HepG2 (cell line): Measurements from ENCODE around the gene DNAJC4. TPM values are rescaled to one million over a fixed set of nuclear protein-coding genes. Genes with fewer than 3 reads are reported as not detected.
A peak's percentile ranks its signal among the peaks of the same experiment; 100 is the strongest.

Source experiments
- ATF1 ChIP-seq: IDR thresholded peaks from 2 replicates; pipeline ENCODE4 v1.6.1; 2016; ENCODE audit warnings: mild to moderate bottlenecking, control low read depth
- DNMT3B ChIP-seq: conservative IDR thresholded peaks from 2 replicates; pipeline ENCODE4 v1.6.1; 2016; ENCODE audit warnings: missing biosample characterization, control low read depth
- DRAP1 ChIP-seq: IDR thresholded peaks from 2 replicates; pipeline ENCODE4 v1.6.1; 2016; ENCODE audit warnings: missing genetic modification reagents, missing compliant biosample characterization
- SKI ChIP-seq: fragments of 450-650 bp; IDR thresholded peaks from one replicate; pipeline ENCODE4 v1.6.1; 2018; ENCODE audit warnings: mild to moderate bottlenecking; ENCODE audit not compliant: partially characterized antibody
- SMYD3 ChIP-seq: sonication (generic); formaldehyde crosslinking; IDR thresholded peaks from 2 replicates; pipeline ENCODE4 v1.8.1; 2023; ENCODE audit warnings: mild to moderate bottlenecking, missing genetic modification reagents
- SP2 ChIP-seq: sonication (generic); formaldehyde crosslinking; IDR thresholded peaks from 2 replicates; pipeline ENCODE4 v1.5.1; 2020; ENCODE audit warnings: mild to moderate bottlenecking, missing genetic modification reagents
- TMF1 ChIP-seq: sonication (generic); formaldehyde crosslinking; IDR thresholded peaks from 2 replicates; pipeline ENCODE4 v1.8.1; 2022; ENCODE audit warnings: low read depth, missing genetic modification reagents
- ZKSCAN8 ChIP-seq: IDR thresholded peaks from 2 replicates; pipeline ENCODE4 v1.6.1; 2016; ENCODE audit warnings: borderline replicate concordance, missing genetic modification reagents, missing compliant biosample characterization
- ZNF225 ChIP-seq: sonication (generic); formaldehyde crosslinking; IDR thresholded peaks from 2 replicates; pipeline ENCODE4 v1.4.0; 2020; ENCODE audit warnings: mild to moderate bottlenecking, missing genetic modification reagents
- ZNF256 ChIP-seq: sonication (generic); formaldehyde crosslinking; conservative IDR thresholded peaks from 2 replicates; pipeline ENCODE4 v1.4.0; 2020; ENCODE audit warnings: missing genetic modification reagents
- ZNF407 ChIP-seq: sonication (generic); formaldehyde crosslinking; IDR thresholded peaks from one replicate; pipeline ENCODE4 v1.5.1; 2020; ENCODE audit warnings: mild to moderate bottlenecking, missing genetic modification reagents; ENCODE audit errors: not compliant biosample characterization
- ZNF597 ChIP-seq: sonication (generic); formaldehyde crosslinking; IDR thresholded peaks from 2 replicates; pipeline ENCODE4 v1.5.0; 2020; ENCODE audit warnings: missing genetic modification reagents
- ZNF703 ChIP-seq: sonication (generic); formaldehyde crosslinking; IDR thresholded peaks from 2 replicates; pipeline ENCODE4 v1.5.1; 2020; ENCODE audit warnings: missing genetic modification reagents, mild to moderate bottlenecking, moderate library complexity, borderline replicate concordance
- polyA plus RNA-seq, 8 experiments: library from polyadenylated mRNA; depleted of rRNA in 3 of 8; stranded (reverse) in 7 of 8; unstranded in 1 of 8; fragments of >200 nt; fragmentation: Illumina TruSeq in 4 of 8; extraction: Trizol in 4 of 8; gene quantifications; 2 replicates each; pipeline versions ENCODE4 v1.2.1 to v1.2.3, GENCODE V29; 2011 to 2016; ENCODE audit warnings: low read depth in 4 of 8, missing spikeins in 1 of 8, mixed read lengths in 1 of 8; ENCODE audit not compliant: insufficient read depth in 1 of 8
- total RNA-seq, 5 experiments: library from RNA; depleted of rRNA; stranded (reverse); fragments of >200 nt; fragmentation: Illumina TruSeq; extraction: Trizol; gene quantifications; 2 replicates each; pipeline ENCODE4 v1.2.3, GENCODE V29; 2016; ENCODE audit warnings: low read depth in 1 of 5
- TF ChIP-seq, protein P1 (sequence below): sonication (generic); formaldehyde crosslinking; IDR thresholded peaks from 2 replicates; pipeline ENCODE4 v1.5.1; 2020; ENCODE audit warnings: mild to moderate bottlenecking, missing genetic modification reagents, borderline replicate concordance

Gene DNAJC4
- total and polyA plus RNA-seq, 2 of the 13 experiments (the other 11 are each of a cell fraction or from before 2014, with no cell fraction given), result 10.3 to 60.8 TPM

DNA sequence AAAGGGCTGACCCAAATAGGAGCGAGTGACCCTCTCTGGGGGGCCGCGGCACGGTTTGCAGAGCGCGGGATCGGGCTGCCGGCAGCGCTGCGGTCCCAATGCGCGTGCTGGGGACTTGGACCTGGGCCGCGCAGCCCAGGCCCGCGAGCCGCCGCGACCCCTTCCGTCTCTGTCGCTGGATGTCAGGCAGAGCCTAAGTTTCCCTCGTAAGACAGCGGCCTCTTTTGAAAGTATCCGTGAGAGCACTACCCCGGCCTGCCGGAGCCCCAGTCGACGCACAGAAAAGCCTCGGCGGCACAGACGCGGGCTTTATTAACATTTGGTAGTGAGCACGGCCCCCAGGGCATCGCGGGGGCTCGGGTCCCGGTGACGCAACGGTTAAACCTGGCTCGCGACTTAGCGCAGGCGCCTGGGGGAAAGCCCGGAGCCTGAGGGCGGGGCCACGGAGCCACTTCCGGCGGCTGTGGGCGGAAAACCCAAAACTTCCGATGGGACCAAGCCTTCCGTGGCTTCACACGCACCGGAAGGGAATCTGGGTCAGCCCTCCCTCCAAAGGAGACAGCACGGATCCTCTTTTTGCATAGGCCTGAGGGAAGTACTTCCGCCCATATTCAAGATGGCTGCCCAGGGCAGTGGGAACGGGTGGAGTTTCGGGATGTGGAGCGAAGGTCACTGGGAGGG, 39.3 kb downstream of the DNAJC4 start (continued):
- TF ChIP-seq ZNF703 (peak; percentile 17; the same call in 1 of the 2 replicates), ATF1 (CRISPR knock-in tag) (peak; percentile 42), ZNF225 (no peak), ZNF256 (CRISPR knock-in tag) (no peak), DRAP1 (CRISPR knock-in tag) (peak; percentile 70), SMYD3 (CRISPR knock-in tag) (peak; percentile 21; the same call in 1 of the 2 replicates), SKI (peak; percentile 12), ZNF597 (CRISPR knock-in tag) (no peak), DNMT3B (CRISPR knock-in tag) (0 out of 2 replicates have a peak, but pooled peaks have one; percentile 16), ZKSCAN8 (CRISPR knock-in tag) (no peak), ZNF407 (no peak), TMF1 (no peak; the same call in 1 of the 2 replicates), SP2 (CRISPR knock-in tag) (peak; percentile 91)
- TF ChIP-seq, protein P1, sequence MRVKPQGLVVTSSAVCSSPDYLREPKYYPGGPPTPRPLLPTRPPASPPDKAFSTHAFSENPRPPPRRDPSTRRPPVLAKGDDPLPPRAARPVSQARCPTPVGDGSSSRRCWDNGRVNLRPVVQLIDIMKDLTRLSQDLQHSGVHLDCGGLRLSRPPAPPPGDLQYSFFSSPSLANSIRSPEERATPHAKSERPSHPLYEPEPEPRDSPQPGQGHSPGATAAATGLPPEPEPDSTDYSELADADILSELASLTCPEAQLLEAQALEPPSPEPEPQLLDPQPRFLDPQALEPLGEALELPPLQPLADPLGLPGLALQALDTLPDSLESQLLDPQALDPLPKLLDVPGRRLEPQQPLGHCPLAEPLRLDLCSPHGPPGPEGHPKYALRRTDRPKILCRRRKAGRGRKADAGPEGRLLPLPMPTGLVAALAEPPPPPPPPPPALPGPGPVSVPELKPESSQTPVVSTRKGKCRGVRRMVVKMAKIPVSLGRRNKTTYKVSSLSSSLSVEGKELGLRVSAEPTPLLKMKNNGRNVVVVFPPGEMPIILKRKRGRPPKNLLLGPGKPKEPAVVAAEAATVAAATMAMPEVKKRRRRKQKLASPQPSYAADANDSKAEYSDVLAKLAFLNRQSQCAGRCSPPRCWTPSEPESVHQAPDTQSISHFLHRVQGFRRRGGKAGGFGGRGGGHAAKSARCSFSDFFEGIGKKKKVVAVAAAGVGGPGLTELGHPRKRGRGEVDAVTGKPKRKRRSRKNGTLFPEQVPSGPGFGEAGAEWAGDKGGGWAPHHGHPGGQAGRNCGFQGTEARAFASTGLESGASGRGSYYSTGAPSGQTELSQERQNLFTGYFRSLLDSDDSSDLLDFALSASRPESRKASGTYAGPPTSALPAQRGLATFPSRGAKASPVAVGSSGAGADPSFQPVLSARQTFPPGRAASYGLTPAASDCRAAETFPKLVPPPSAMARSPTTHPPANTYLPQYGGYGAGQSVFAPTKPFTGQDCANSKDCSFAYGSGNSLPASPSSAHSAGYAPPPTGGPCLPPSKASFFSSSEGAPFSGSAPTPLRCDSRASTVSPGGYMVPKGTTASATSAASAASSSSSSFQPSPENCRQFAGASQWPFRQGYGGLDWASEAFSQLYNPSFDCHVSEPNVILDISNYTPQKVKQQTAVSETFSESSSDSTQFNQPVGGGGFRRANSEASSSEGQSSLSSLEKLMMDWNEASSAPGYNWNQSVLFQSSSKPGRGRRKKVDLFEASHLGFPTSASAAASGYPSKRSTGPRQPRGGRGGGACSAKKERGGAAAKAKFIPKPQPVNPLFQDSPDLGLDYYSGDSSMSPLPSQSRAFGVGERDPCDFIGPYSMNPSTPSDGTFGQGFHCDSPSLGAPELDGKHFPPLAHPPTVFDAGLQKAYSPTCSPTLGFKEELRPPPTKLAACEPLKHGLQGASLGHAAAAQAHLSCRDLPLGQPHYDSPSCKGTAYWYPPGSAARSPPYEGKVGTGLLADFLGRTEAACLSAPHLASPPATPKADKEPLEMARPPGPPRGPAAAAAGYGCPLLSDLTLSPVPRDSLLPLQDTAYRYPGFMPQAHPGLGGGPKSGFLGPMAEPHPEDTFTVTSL (CRISPR knock-in tag), result peak; percentile 23; the same call in 1 of the 2 replicates
